A549 (cell line): ENCODE measurements around the gene NEU3. TPM values are rescaled to one million over a fixed set of nuclear protein-coding genes. Genes with fewer than 3 reads are reported as not detected.
"Not testable (repeated sequence)": the region's sequence is repeated elsewhere in the genome, so short reads cannot be mapped to it uniquely, and the experiment has no call there.

Experiments used
- ATAC-seq, 2 experiments: fragments of 200-7000 bp in 1 of 2; fragments of >200 bp in 1 of 2; cut with Nextera tagmentation in 1 of 2; cut with Tn5 transposase in 1 of 2; 3 replicates each; pipeline versions ENCODE4 v1.8.0 to v1.9.1; 2018 to 2020; ENCODE audit warnings: mild to moderate bottlenecking in 1 of 2, moderate library complexity in 1 of 2
- CTCF ChIA-PET: fragments of 300-600 bp; sonication (Branson Sonifier 250); formaldehyde crosslinking; extraction: SDS; loops from one replicate; lab custom pipeline; 2021; ENCODE audit warnings: antibody characterized with exemption, inconsistent platforms; lab: Yijun Ruan, JAX
- POLR2A ChIA-PET: fragments of 350-600 bp; formaldehyde crosslinking; extraction: SDS; loops from one replicate; lab custom pipeline; 2021; ENCODE audit warnings: antibody characterized with exemption, inconsistent platforms; lab: Yijun Ruan, JAX
- DNase-seq, 2 experiments: peaks; one replicate each; pipeline versions ENCODE4 v3.0.0 to v3.0.0-alpha.2; 2011 to 2016; ENCODE audit warnings: low read depth in 1 of 2, low spot score in 1 of 2
- FAIRE-seq: peaks from 2 replicates; lab custom pipeline; 2011; peaks lifted over from hg19 to GRCh38; lab: Jason Lieb, UNC
- H3K27ac ChIP-seq, 2 experiments: fragments of >200 bp; sonication (Bioruptor Twin); formaldehyde crosslinking; 3 replicates each; pipeline ENCODE4 v1.5.1; 2016 to 2017
- H3K4me1 ChIP-seq: fragments of >200 bp; sonication (Bioruptor Twin); formaldehyde crosslinking; 3 replicates; pipeline ENCODE4 v1.6.1; 2016
- H3K4me2 ChIP-seq: fragments of >200 bp; sonication (Bioruptor Twin); formaldehyde crosslinking; 3 replicates; pipeline ENCODE4 v1.6.1; 2016
- H3K4me3 ChIP-seq: fragments of >200 bp; sonication (Bioruptor Twin); formaldehyde crosslinking; 3 replicates; pipeline ENCODE4 v1.5.1; 2016
- H3K9me3 ChIP-seq: fragments of >200 bp; sonication (Bioruptor Twin); formaldehyde crosslinking; 3 replicates; pipeline ENCODE4 v1.6.1; 2016
- BHLHE40 ChIP-seq: IDR thresholded peaks from 2 replicates; pipeline ENCODE4 v1.6.1; 2012; ENCODE audit warnings: low read depth, low read length, inconsistent platforms
- CHD2 ChIP-seq: fragments of 150-350 bp; IDR thresholded peaks from 2 replicates; pipeline ENCODE4 v1.6.1; 2014; ENCODE audit warnings: low read length; ENCODE audit not compliant: partially characterized antibody
- CTCF ChIP-seq: fragments of >200 bp; sonication (Bioruptor Twin); formaldehyde crosslinking; IDR thresholded peaks from 3 replicates; pipeline ENCODE4 v1.5.1; 2016
- ELK1 ChIP-seq: fragments of 150-350 bp; IDR thresholded peaks from 2 replicates; pipeline ENCODE4 v1.6.1; 2014; ENCODE audit warnings: low read depth, mild to moderate bottlenecking, low read length
- ESRRA ChIP-seq: fragments of 150-350 bp; IDR thresholded peaks from 2 replicates; pipeline ENCODE4 v1.6.1; 2014; ENCODE audit warnings: mild to moderate bottlenecking, low read length, borderline replicate concordance
- FOSB ChIP-seq: fragments of 250-450 bp; sonication (Bioruptor Pico); IDR thresholded peaks from 2 replicates; pipeline ENCODE4 v1.5.0; 2020; ENCODE audit warnings: mild to moderate bottlenecking, moderate library complexity
- FOSL2 ChIP-seq, 2 experiments: fragments of 450-650 bp in 1 of 2; fragments of >200 bp in 1 of 2; sonication (Bioruptor Twin) in 1 of 2; formaldehyde crosslinking; IDR thresholded peaks; 2 replicates each; pipeline versions ENCODE4 v1.5.0 to v1.6.1; 2016 to 2020; ENCODE audit warnings: mild to moderate bottlenecking in 1 of 2, moderate library complexity in 1 of 2
- HDAC2 ChIP-seq: fragments of 200-600 bp; sonication (generic); IDR thresholded peaks from 2 replicates; pipeline ENCODE4 v1.6.1; 2016
- HOXB5 ChIP-seq: fragments of 250-450 bp; sonication (Bioruptor Pico); IDR thresholded peaks from 2 replicates; pipeline ENCODE4 v1.5.0; 2020; ENCODE audit warnings: mild to moderate bottlenecking, moderate library complexity
- KDM1A ChIP-seq: fragments of 200-600 bp; sonication (generic); IDR thresholded peaks from 2 replicates; pipeline ENCODE4 v1.6.1; 2016; ENCODE audit warnings: low read depth, mild to moderate bottlenecking
- MAFK ChIP-seq: fragments of 450-650 bp; IDR thresholded peaks from 2 replicates; pipeline ENCODE4 v1.6.1; 2014; ENCODE audit not compliant: partially characterized antibody
- NFE2L2 ChIP-seq: fragments of 150-350 bp; conservative IDR thresholded peaks from 2 replicates; pipeline ENCODE4 v1.6.1; 2014; ENCODE audit warnings: low read length
- RAD21 ChIP-seq, 2 experiments: fragments of >200 bp in 1 of 2; sonication (Bioruptor Twin) in 1 of 2; formaldehyde crosslinking in 1 of 2; IDR thresholded peaks in 1 of 2; conservative IDR thresholded peaks in 1 of 2; 2 replicates in 1 of 2; 3 replicates in 1 of 2; pipeline ENCODE4 v1.6.1; 2012 to 2018; ENCODE audit warnings: inconsistent platforms in 1 of 2
- RCOR1 ChIP-seq: fragments of 150-350 bp; IDR thresholded peaks from 2 replicates; pipeline ENCODE4 v1.6.1; 2014; ENCODE audit warnings: antibody characterized with exemption, low read length, low read depth
- TFCP2L1 ChIP-seq: fragments of 250-450 bp; sonication (Bioruptor Pico); IDR thresholded peaks from 2 replicates; pipeline ENCODE4 v1.5.0; 2021; ENCODE audit warnings: mild to moderate bottlenecking
- WGBS: methylation state at CpG from one replicate; pipeline ENCODE4 v1.1.6; 2017; ENCODE audit errors: missing lambda C conversion rate; 5-methylcytosine and 5-hydroxymethylcytosine counted together
- polyA plus RNA-seq, 4 experiments: library from polyadenylated mRNA; depleted of rRNA in 3 of 4; stranded (reverse); fragments of >200 nt; fragmentation: RNase III in 1 of 4; extraction: RNeasy Plus Mini Kit Qiagen cat#74134 plus additional on column Dnase treatment in 1 of 4; gene quantifications; 2 replicates in 3 of 4; 3 replicates in 1 of 4; pipeline ENCODE4 v1.2.3, GENCODE V29; 2011 to 2017
- TF ChIP-seq, protein P1 (sequence below): IDR thresholded peaks from 2 replicates; pipeline ENCODE4 v1.6.1; 2012; ENCODE audit warnings: low read depth, borderline replicate concordance
- TF ChIP-seq, protein P2 (sequence below): IDR thresholded peaks from 2 replicates; pipeline ENCODE4 v1.6.1; 2012
- TF ChIP-seq, protein P3 (sequence below): fragments of 200-600 bp; sonication (generic); IDR thresholded peaks from 2 replicates; pipeline ENCODE4 v1.6.1; 2016; ENCODE audit warnings: antibody characterized with exemption, mild to moderate bottlenecking, moderate library complexity
- TF ChIP-seq, protein P4 (sequence below): fragments of >200 bp; sonication (Bioruptor Twin); formaldehyde crosslinking; IDR thresholded peaks from 3 replicates; pipeline ENCODE4 v1.6.1; 2016

Gene NEU3
- polyA plus RNA-seq, 2 of the 4 experiments (the other 2 are of a cell fraction) = 4.0 to 5.5 TPM

- Histone ChIP-seq H3K4me1 (0 out of 3 replicates have a peak, but pooled peaks cover 5% of the 10 kb centered on the region), H3K27ac (no peak overlapping the region), H3K4me2 (no peak overlapping the region), H3K4me3 (no peak overlapping the region), H3K9me3 (no peaks in the 10 kb centered on the region)
- CTCF ChIA-PET = interaction anchor here (1.0 to 1.4 kb wide), 2 partner anchors 28 to 32 kb away, joined by 4 read pairs; no protein-coding TSS in a partner anchor
- no peak for FAIRE-seq
- no peak for ATAC-seq
- TF ChIP-seq NFE2L2 (no peak), MAFK (peak; percentile 82)
- WGBS = 86% methylated on average over 1 of the region's 1 CpG
- POLR2A ChIA-PET = no interaction called here
- DNase-seq = no peak
These were observed 30.6 kb upstream of the NEU3 start for GRCh38 chr11:74957937-74958629.

GRCh38 chr11:74960128-74960527 is 28.6 kb upstream of the NEU3 start:
- not testable (repeated sequence) for H3K4me1 ChIP-seq, H3K27ac ChIP-seq, FAIRE-seq, H3K4me3 ChIP-seq, DNase-seq, H3K9me3 ChIP-seq, ATAC-seq, H3K4me2 ChIP-seq
- POLR2A ChIA-PET = interaction anchor here (1.4 kb wide), 1 partner anchor 29 kb away, joined by 8 read pairs; the partner anchor contains the start of gene NEU3
- CTCF ChIA-PET = interaction anchor here (1.0 to 2.0 kb wide), 7 partner anchors 9 to 282 kb away, joined by 3 to 5 read pairs (median 4); partner anchors contain the start of genes SPCS2 and XRRA1
- 93% methylated on average over 6 of the region's 6 CpGs for whole genome bisulfite sequencing

DNA sequence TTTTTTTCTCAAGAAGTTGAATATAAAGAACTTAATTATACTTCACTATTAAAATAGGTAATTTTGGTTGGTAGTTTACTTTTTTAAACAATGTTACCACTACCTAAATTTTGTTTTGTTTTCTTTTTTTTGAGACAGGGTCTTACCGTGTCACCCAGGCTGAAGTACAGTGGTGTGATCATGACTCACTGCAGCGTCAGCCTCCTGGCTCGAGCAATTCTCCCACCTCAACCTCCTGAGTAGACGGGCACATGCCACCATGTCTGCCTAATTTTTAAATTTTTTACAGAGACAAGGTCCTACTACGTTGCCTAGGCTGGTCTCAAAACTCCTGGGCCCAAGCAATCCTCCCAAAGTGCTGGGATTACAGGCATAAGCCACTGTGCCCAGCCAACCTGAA is 22.1 kb upstream of the NEU3 start:
- POLR2A ChIA-PET = interaction anchor here (1.2 kb wide), 1 partner anchor 18 kb away, joined by 4 read pairs; the partner anchor contains the start of genes SPCS2 and XRRA1
- TF ChIP-seq, protein P1, sequence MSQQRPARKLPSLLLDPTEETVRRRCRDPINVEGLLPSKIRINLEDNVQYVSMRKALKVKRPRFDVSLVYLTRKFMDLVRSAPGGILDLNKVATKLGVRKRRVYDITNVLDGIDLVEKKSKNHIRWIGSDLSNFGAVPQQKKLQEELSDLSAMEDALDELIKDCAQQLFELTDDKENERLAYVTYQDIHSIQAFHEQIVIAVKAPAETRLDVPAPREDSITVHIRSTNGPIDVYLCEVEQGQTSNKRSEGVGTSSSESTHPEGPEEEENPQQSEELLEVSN = no peak
- TF ChIP-seq RCOR1 (no peak), KDM1A (no peak), HOXB5 (CRISPR knock-in tag) (no peak), ESRRA (no peak), BHLHE40 (no peak), TFCP2L1 (no peak), NFE2L2 (no peak), MAFK (no peak), CTCF (no peak), RAD21 (conservative IDR thresholded peaks at IDR 0.05 in 1 of 2, IDR thresholded peaks at IDR 0.05 in 1 of 2) (no peak), FOSB (no peak), ELK1 (no peak), CHD2 (no peak), FOSL2 (IDR thresholded peaks at IDR 0.05) (no peak), FOSL2 (CRISPR knock-in tag; IDR thresholded peaks at IDR 0.05) (no peak), HDAC2 (no peak)
- TF ChIP-seq, protein P2, sequence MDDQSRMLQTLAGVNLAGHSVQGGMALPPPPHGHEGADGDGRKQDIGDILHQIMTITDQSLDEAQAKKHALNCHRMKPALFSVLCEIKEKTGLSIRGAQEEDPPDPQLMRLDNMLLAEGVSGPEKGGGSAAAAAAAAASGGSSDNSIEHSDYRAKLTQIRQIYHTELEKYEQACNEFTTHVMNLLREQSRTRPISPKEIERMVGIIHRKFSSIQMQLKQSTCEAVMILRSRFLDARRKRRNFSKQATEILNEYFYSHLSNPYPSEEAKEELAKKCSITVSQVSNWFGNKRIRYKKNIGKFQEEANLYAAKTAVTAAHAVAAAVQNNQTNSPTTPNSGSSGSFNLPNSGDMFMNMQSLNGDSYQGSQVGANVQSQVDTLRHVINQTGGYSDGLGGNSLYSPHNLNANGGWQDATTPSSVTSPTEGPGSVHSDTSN = no peak
- TF ChIP-seq, protein P3, sequence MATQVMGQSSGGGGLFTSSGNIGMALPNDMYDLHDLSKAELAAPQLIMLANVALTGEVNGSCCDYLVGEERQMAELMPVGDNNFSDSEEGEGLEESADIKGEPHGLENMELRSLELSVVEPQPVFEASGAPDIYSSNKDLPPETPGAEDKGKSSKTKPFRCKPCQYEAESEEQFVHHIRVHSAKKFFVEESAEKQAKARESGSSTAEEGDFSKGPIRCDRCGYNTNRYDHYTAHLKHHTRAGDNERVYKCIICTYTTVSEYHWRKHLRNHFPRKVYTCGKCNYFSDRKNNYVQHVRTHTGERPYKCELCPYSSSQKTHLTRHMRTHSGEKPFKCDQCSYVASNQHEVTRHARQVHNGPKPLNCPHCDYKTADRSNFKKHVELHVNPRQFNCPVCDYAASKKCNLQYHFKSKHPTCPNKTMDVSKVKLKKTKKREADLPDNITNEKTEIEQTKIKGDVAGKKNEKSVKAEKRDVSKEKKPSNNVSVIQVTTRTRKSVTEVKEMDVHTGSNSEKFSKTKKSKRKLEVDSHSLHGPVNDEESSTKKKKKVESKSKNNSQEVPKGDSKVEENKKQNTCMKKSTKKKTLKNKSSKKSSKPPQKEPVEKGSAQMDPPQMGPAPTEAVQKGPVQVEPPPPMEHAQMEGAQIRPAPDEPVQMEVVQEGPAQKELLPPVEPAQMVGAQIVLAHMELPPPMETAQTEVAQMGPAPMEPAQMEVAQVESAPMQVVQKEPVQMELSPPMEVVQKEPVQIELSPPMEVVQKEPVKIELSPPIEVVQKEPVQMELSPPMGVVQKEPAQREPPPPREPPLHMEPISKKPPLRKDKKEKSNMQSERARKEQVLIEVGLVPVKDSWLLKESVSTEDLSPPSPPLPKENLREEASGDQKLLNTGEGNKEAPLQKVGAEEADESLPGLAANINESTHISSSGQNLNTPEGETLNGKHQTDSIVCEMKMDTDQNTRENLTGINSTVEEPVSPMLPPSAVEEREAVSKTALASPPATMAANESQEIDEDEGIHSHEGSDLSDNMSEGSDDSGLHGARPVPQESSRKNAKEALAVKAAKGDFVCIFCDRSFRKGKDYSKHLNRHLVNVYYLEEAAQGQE = no peak
- TF ChIP-seq, protein P4, sequence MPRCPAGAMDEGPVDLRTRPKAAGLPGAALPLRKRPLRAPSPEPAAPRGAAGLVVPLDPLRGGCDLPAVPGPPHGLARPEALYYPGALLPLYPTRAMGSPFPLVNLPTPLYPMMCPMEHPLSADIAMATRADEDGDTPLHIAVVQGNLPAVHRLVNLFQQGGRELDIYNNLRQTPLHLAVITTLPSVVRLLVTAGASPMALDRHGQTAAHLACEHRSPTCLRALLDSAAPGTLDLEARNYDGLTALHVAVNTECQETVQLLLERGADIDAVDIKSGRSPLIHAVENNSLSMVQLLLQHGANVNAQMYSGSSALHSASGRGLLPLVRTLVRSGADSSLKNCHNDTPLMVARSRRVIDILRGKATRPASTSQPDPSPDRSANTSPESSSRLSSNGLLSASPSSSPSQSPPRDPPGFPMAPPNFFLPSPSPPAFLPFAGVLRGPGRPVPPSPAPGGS = no peak
- no peak for DNase-seq
- no peak for FAIRE-seq
- Histone ChIP-seq H3K27ac (0 out of 6 replicates have a peak overlapping the region, but pooled peaks of 1 of the 2 experiments have one; percentile 30), H3K4me2 (no peak overlapping the region), H3K4me1 (no peaks in the 10 kb centered on the region), H3K9me3 (no peaks in the 10 kb centered on the region), H3K4me3 (no peak overlapping the region)
- no peak for ATAC-seq
- WGBS = 66% methylated on average over 5 of the region's 5 CpGs
- CTCF ChIA-PET = interaction anchor here (2.3 kb wide), 1 partner anchor 37 kb away, joined by 6 read pairs; no protein-coding TSS in a partner anchor
